GM18519 (cell line): ENCODE results near the gene KIF13A.
"Not testable (repeated sequence)": the region's sequence is repeated elsewhere in the genome, so short reads cannot be mapped to it uniquely, and the experiment has no call there.

Experiments used
- ATAC-seq: cut with Tn5 transposase; IDR thresholded peaks from one replicate; pipeline ENCODE4 v1.9.1; 2021; ENCODE audit warnings: mild to moderate bottlenecking, moderate library complexity; ENCODE audit not compliant: unreplicated experiment, low FRiP score

The KIF13A gene

GRCh38 chr6:17878734-17879133 lies 108.7 kb downstream of the KIF13A start:
- no peak for ATAC-seq

GRCh38 chr6:17877895-17878440 lies 109.5 kb downstream of the KIF13A start:
- no peak for ATAC-seq

DNA sequence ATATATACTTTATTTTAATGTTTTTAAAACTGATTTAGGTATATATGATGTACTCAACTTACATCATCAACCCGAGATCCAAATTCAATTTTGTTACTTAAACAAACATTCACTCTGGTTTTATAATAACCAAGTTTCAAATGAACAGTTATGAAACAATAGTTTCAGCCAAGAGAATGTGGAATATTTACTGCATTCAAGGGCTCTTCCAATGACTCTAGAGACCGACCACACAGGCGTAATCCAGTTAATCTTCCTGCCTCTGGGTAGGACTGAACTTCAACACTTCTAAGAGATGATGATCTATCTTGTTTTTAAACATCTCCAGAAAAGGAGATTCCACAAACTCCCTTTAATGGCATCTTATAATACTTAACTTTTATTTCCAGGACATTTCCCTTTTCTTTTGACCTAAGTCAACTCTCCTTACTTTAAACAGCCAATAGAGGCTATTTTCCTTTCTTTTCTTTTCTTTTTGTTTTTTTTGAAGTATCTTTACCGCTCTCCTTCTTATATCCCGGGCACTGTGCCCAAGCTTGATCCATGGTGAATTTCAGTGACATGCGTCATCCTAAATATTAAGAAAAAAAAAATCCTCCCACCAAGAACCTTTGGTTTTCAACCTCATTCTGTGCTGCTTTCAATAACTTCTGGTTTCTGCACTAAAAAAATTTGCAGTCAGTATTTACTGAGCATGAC lies 110.1 kb downstream of the KIF13A start:
- ATAC-seq: no peak

DNA sequence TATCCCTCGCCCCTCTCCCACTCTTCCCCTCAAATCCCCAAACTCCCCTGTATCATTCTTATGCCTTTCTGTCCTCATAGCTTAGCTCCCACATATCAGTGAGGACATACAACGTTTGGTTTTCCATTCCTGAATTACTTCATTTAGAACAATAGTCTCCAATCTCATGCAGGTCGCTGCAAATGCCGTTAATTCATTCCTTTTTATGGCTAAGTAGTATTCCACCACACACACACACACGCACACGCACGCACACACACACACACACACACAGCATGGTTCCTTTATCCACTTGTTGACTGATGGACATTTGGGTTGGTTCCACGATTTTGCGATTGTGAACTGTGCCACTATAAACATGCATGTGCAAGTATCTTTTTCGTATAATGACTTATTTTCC lies 112.7 kb downstream of the KIF13A start:
- no peak for ATAC-seq

GRCh38 chr6:17872908-17873307 lies 114.5 kb downstream of the KIF13A start:
- ATAC-seq: no peak

DNA sequence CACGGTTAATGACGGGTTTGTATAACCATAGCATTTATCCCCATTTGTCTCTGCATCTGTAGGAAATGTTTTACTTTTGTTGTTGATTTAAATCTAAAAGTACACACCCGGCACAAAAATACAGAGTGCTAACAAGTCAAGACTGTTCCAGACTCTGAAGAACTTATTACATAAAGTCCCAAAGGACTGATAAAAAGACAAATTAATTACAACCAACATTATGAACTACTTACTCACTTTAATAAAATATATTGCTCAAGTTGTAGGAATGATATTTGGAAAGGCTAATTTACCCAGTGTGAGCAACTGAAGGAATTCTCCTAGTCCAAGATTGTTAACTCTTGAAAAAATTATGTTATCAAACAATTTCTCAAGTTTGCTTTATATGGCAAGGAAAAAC lies 115.6 kb downstream of the KIF13A start:
- ATAC-seq: no peak

- ATAC-seq: no peak
Measured at GRCh38 chr6:17871189-17871519, 116.3 kb downstream of the KIF13A start.

DNA sequence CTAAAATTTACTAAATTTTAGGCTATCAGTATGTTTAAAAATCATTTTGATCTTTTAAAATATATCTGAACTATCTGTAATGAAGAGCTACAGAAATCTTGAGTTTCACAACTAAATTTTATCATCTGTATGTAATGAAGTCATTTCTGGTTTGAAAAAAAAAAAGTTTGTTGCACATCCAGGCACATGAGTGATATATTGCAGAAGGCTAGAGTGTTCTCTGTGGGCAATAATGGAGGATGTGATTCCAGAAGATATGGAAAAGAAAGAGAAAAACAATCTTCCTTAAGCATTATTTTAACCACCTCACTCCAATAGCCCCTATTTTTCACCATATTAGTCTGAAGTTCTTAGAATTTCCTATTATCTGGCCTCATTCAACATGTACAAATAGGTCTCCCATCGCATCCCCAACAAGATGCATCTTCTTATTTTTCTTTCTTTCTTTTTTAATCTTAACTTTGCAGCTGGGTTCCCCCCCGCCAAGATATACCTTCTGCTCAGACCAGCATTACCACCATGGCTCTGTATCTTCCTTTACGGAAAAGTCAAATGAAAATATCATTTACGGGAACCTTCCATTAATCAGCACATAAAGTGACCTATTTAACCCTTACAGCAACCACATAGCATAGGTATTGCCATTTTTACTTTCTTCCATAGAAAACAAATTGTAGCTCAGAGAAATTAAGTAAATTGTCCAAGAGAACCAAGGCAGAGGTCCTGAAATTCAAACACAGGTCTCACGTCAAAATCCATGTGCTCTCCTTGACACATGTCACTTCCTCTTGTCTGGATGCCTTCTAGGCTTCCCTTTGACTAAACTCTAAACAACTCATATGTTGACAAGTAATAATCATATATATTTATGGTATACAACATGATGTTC lies 116.9 kb downstream of the KIF13A start:
- no peak for ATAC-seq

DNA sequence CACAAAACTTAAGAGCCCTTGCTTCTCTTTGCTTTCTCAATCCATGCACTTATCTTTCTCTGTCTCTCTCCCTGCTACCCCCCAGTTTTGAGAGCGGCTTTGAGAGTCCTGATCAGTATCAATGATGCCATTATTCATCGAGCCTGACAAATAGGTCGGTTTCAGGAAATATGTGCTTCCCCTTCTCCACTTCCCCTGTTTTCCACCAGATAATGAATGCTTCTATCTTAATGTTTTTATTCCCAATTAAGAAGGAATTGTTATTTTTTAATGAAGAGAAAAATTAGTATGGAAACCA lies 117.7 kb downstream of the KIF13A start:
- ATAC-seq: no peak

- no peak for ATAC-seq
Measured at GRCh38 chr6:17869010-17869752, 118.3 kb downstream of the KIF13A start.

GRCh38 chr6:17867880-17868279 lies 119.6 kb downstream of the KIF13A start:
- ATAC-seq: no peak

DNA sequence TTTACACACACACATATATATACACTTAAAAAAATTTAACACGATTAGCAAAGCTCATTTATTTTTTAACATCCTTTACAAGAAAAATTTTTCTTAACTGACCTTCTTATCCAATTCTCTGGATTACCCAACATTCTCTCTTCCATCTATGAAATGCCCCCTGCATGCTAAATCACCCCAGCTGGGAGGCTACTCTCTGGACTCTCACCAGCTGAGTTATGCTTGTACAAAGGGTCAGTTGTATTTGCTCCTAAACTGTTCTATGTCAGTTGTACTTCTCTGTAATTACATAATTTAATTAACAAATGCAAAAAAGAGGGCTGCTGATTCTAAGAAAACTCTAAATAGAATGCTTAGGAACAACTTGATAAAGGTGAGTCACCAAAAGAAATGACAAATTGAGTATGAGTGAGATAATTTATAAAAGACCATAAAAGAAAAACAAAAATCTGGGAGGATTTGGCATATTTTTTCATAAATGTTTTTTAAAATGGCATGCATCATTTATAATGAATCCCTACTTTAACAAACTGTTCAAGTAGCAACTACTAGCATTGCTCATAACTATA lies 120.5 kb downstream of the KIF13A start:
- ATAC-seq: no peak

DNA sequence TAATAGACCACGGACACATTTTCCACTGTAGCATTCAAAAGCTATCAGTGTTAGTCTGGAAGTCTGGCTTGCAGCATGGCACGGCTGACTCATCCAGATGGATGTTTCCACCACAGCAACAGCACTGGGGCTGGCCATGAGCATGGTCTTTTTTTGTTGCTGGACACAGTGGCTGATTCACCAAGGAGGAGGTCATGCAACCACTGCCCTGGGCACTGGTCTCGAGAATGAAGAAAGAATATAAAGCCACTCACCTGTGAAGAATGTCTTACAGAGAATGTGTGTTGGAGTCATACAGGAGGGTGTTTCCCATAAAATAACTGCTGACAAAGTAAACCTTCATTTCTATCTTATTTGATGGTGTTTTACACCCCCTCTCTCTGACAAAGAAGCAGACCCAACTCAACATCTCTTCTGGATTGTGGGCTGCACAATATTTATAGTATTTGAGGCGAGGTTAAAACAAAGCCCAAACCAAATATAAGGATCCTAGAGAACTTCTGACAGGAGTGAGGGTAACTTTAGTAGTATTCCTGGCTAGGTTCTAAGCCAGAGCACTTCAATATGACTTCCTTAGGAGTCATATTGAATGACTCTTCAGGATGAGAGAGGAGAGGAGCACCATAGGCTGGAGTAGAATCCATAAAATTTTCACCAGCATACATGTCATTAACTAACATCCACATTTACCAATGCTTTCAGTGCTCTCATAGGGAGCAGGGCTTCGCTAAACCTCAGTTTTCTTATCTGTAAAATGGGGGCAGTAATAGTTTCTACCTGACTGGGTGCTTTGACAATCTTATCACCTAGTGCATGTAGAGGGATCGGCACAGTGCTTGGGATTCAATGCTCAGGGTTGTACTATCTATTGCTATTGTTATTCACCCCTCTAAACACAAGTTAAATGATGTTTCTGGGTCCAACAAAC lies 121.4 kb downstream of the KIF13A start:
- no peak for ATAC-seq

GRCh38 chr6:17865243-17865642 lies 122.2 kb downstream of the KIF13A start:
- ATAC-seq: no peak

GRCh38 chr6:17863901-17864754 lies 123.3 kb downstream of the KIF13A start:
- ATAC-seq: no peak

DNA sequence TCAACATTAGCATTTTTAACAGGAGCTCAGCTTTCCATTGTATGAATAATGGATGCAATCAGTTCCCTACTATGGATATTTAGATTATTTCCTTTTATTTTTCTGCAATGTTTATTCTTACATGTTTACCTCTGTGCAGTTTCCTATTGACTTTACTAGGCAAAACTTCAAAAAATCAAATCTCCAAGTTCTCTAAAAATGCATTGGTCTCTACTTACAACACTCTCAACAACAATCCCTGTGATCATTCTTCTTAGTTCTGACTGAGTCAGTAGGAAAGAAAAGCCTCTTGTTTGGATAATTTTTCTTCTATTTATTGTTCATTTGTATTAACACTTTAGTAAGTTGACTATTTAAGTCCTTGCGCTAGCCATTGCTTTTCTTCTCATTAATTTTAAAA lies 126.1 kb downstream of the KIF13A start:
- ATAC-seq: no peak

- no peak for ATAC-seq
Measured at GRCh38 chr6:17859846-17860245, 127.6 kb downstream of the KIF13A start.

GRCh38 chr6:17858584-17858983 lies 128.9 kb downstream of the KIF13A start:
- no peak for ATAC-seq

DNA sequence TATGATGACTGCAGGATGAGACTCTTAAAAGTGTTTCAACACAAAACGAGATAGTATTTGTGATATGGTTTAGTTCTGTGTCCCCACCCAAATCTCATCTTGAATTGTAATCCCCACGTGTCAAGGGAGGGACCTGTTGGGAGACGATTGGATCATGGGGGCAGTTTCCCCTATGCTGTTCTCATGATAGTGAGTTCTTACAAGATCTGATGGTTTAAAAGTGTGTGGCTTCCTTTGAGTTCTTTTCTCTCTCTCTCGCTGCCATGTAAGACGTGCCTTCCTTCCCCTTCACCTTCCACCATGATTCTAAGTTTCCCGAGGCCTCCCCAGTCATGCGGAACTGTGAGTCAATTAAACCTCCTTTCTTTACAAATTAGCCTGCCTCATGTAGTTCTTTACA lies 130.2 kb downstream of the KIF13A start:
- not testable (repeated sequence) for ATAC-seq
